ENCODE results near the gene HERPUD2.

GRCh38 chr7:35652124-35652523 lies 42.8 kb downstream of the HERPUD2 start:
- TF ChIP-seq CTCF (IDR thresholded peaks at IDR 0.05): no peak
- no peak for TF ChIP-seq POLR2AphosphoS5 (IDR thresholded peaks at IDR 0.05; ENCODE audit: low read depth, low read length)
- TF ChIP-seq SIN3A (IDR thresholded peaks at IDR 0.05; ENCODE audit: borderline replicate concordance, insufficient read depth, low read depth, low read length): no peak
- TF ChIP-seq TCF7L2 (IDR thresholded peaks at IDR 0.05; ENCODE audit: low read depth, low read length): no peak
- TF ChIP-seq, protein P1, sequence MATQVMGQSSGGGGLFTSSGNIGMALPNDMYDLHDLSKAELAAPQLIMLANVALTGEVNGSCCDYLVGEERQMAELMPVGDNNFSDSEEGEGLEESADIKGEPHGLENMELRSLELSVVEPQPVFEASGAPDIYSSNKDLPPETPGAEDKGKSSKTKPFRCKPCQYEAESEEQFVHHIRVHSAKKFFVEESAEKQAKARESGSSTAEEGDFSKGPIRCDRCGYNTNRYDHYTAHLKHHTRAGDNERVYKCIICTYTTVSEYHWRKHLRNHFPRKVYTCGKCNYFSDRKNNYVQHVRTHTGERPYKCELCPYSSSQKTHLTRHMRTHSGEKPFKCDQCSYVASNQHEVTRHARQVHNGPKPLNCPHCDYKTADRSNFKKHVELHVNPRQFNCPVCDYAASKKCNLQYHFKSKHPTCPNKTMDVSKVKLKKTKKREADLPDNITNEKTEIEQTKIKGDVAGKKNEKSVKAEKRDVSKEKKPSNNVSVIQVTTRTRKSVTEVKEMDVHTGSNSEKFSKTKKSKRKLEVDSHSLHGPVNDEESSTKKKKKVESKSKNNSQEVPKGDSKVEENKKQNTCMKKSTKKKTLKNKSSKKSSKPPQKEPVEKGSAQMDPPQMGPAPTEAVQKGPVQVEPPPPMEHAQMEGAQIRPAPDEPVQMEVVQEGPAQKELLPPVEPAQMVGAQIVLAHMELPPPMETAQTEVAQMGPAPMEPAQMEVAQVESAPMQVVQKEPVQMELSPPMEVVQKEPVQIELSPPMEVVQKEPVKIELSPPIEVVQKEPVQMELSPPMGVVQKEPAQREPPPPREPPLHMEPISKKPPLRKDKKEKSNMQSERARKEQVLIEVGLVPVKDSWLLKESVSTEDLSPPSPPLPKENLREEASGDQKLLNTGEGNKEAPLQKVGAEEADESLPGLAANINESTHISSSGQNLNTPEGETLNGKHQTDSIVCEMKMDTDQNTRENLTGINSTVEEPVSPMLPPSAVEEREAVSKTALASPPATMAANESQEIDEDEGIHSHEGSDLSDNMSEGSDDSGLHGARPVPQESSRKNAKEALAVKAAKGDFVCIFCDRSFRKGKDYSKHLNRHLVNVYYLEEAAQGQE (IDR thresholded peaks at IDR 0.05; ENCODE audit: insufficient read depth in 1 of 2, low read depth in 2 of 2, low read length in 1 of 2): no peak

Measured in Panc1 (cell line).